HL-60/S4 treated with retinoic acid at 250 ng/mL for 4 days and 3 days (cell line): ENCODE results near the gene SAP30L.

Source experiments
- in situ Hi-C: fragments of 300-500 bp; cut with MboI; formaldehyde crosslinking; loops from 2 replicates; pipeline ENCODE4 v1.7.0; 2022; ENCODE audit warnings: low sequenced_read_pairs

The SAP30L gene

GRCh38 chr5:154505567-154505966, 59.8 kb downstream of the SAP30L start:
- in situ Hi-C loops = no loop called here

- in situ Hi-C loops = no loop called here
These were observed 60.4 kb downstream of the SAP30L start for GRCh38 chr5:154506049-154506715.

DNA sequence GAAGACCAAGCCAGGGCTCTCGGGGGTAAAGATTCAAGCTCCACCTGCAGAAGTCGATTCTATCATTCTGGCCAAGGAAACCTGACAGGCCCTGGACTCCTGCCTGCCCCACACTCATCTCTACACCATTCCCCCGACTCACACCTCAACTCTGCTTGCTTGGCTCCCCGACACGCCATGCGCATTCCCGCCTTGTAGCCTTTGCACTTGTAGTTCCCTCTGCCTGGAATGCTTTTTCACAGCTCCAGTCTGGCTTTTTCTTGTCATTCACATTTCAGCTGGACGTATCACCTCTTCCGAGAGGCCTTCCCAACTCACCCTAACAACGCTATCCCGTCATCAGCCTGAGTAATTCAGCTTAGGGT, 60.9 kb downstream of the SAP30L start:
- in situ Hi-C loops = no loop called here

DNA sequence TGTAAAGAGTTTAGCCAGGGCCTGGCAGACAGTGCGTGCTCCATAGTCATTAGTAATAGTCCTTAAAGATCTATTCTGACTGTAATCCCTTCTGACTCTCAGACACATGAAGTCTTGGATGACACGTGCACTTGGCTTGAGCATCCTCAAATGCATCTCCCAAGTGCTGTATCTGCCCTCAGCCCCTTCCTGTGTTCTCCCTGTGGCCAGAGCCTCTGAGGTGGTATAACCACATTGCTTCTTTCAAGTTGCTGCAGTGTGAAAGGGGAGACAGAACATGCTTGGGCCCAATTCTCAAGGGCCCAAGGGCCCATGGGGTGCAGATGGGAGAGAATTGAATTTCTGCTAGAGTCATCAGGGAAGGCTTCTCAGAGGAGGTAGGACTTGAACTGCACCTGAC, 62.3 kb downstream of the SAP30L start:
- in situ Hi-C loops = no loop called here

- in situ Hi-C loops = no loop called here
These were observed 64.2 kb downstream of the SAP30L start for GRCh38 chr5:154509784-154510555.
